Nephron progenitor cell (in vitro differentiated cells): ENCODE data around the gene OXCT1.

Source experiments
- DNase-seq: peaks from one replicate; pipeline ENCODE4 v3.0.0; 2021
- H3K27ac Mint-ChIP-seq: 2 replicates; pipeline ENCODE4 v1.8.0; 2021; ENCODE audit warnings: mild to moderate bottlenecking, moderate library complexity, mixed read lengths
- H3K27me3 Mint-ChIP-seq: 2 replicates; pipeline ENCODE4 v1.8.0; 2021; ENCODE audit warnings: mild to moderate bottlenecking, low read depth, mixed read lengths; ENCODE audit not compliant: poor library complexity
- H3K36me3 Mint-ChIP-seq: 2 replicates; pipeline ENCODE4 v1.8.0; 2021; ENCODE audit warnings: low read depth, mixed read lengths
- H3K4me1 Mint-ChIP-seq: 2 replicates; pipeline ENCODE4 v1.8.0; 2021; ENCODE audit warnings: mixed read lengths
- H3K4me3 Mint-ChIP-seq: 2 replicates; pipeline ENCODE4 v1.8.0; 2021; ENCODE audit warnings: mild to moderate bottlenecking, moderate library complexity, mixed read lengths
- H3K9me3 Mint-ChIP-seq: 2 replicates; pipeline ENCODE4 v1.8.0; 2021; ENCODE audit warnings: mild to moderate bottlenecking, moderate library complexity, mixed read lengths
- CTCF ChIP-seq: fragments of 200-600 bp; sonication (generic); IDR thresholded peaks from 2 replicates; pipeline ENCODE4 v1.5.0; 2021; ENCODE audit warnings: antibody characterized with exemption

Gene OXCT1

GRCh38 chr5:41832430-41832829 lies 37.8 kb downstream of the OXCT1 start:
- Mint-ChIP-seq H3K4me3 (no peak overlapping the region), H3K4me1 (peaks cover 13% of the 10 kb centered on the region), H3K27me3 (no peaks in the 10 kb centered on the region), H3K9me3 (no peaks in the 10 kb centered on the region), H3K36me3 (peaks cover 44% of the 10 kb centered on the region), H3K27ac (peak overlapping the region; percentile 77)
- TF ChIP-seq CTCF, result no peak
- no peak for DNase-seq

GRCh38 chr5:41831155-41831554 lies 39.1 kb downstream of the OXCT1 start:
- Mint-ChIP-seq H3K9me3 (no peaks in the 10 kb centered on the region), H3K27ac (no peak overlapping the region), H3K27me3 (no peaks in the 10 kb centered on the region), H3K36me3 (peaks cover 54% of the 10 kb centered on the region), H3K4me1 (peaks cover 13% of the 10 kb centered on the region), H3K4me3 (no peak overlapping the region)
- TF ChIP-seq CTCF, result no peak
- no peak for DNase-seq

GRCh38 chr5:41827792-41828191 lies 42.4 kb downstream of the OXCT1 start:
- no peak for DNase-seq
- no peaks in the 10 kb centered on the region for H3K9me3 Mint-ChIP-seq
- peaks cover 7% of the 10 kb centered on the region for H3K4me1 Mint-ChIP-seq
- TF ChIP-seq CTCF, result no peak
- H3K36me3 Mint-ChIP-seq, result peaks cover 43% of the 10 kb centered on the region
- H3K27ac Mint-ChIP-seq, result no peak overlapping the region
- H3K27me3 Mint-ChIP-seq, result no peaks in the 10 kb centered on the region
- H3K4me3 Mint-ChIP-seq, result no peak overlapping the region

- Mint-ChIP-seq H3K27ac (no peak overlapping the region), H3K9me3 (no peaks in the 10 kb centered on the region), H3K36me3 (peaks cover 30% of the 10 kb centered on the region), H3K4me3 (no peak overlapping the region), H3K4me1 (no peaks in the 10 kb centered on the region), H3K27me3 (no peaks in the 10 kb centered on the region)
- DNase-seq, result no peak
- no peak for TF ChIP-seq CTCF
Observed at GRCh38 chr5:41822036-41822435, 48.2 kb downstream of the OXCT1 start.

GRCh38 chr5:41821051-41821450 lies 49.2 kb downstream of the OXCT1 start:
- no peak for TF ChIP-seq CTCF
- no peak for DNase-seq
- H3K4me1 Mint-ChIP-seq, result no peaks in the 10 kb centered on the region
- peaks cover 21% of the 10 kb centered on the region for H3K36me3 Mint-ChIP-seq
- no peaks in the 10 kb centered on the region for H3K9me3 Mint-ChIP-seq
- no peak overlapping the region for H3K27ac Mint-ChIP-seq
- H3K4me3 Mint-ChIP-seq, result no peak overlapping the region
- no peaks in the 10 kb centered on the region for H3K27me3 Mint-ChIP-seq

GRCh38 chr5:41820150-41820549 lies 50.1 kb downstream of the OXCT1 start:
- TF ChIP-seq CTCF, result no peak
- H3K4me3 Mint-ChIP-seq, result no peak overlapping the region
- H3K4me1 Mint-ChIP-seq, result no peaks in the 10 kb centered on the region
- no peak overlapping the region for H3K27ac Mint-ChIP-seq
- H3K36me3 Mint-ChIP-seq, result peaks cover 14% of the 10 kb centered on the region
- no peak for DNase-seq
- H3K9me3 Mint-ChIP-seq, result no peaks in the 10 kb centered on the region
- H3K27me3 Mint-ChIP-seq, result no peaks in the 10 kb centered on the region
